Endothelial cell (in vitro differentiated cells): Measurements from ENCODE around the gene SLC52A3. TPM values are rescaled to one million over a fixed set of nuclear protein-coding genes. Genes with fewer than 3 reads are reported as not detected.
"Not testable (repeated sequence)": the region's sequence is repeated elsewhere in the genome, so short reads cannot be mapped to it uniquely, and the experiment has no call there.

Experiments
- DNase-seq: peaks from one replicate; pipeline ENCODE4 v3.0.0; 2021; ENCODE audit warnings: low spot score
- H3K27ac Mint-ChIP-seq: one replicate; pipeline ENCODE4 v1.8.0; 2021; ENCODE audit warnings: mixed read lengths, inconsistent platforms; ENCODE audit not compliant: unreplicated experiment
- H3K27me3 Mint-ChIP-seq: one replicate; pipeline ENCODE4 v1.8.0; 2021; ENCODE audit warnings: mild to moderate bottlenecking, moderate library complexity, mixed read lengths, inconsistent platforms; ENCODE audit not compliant: unreplicated experiment
- H3K36me3 Mint-ChIP-seq: one replicate; pipeline ENCODE4 v1.8.0; 2021; ENCODE audit warnings: mild to moderate bottlenecking, low read depth, mixed read lengths, inconsistent platforms; ENCODE audit not compliant: unreplicated experiment
- H3K4me1 Mint-ChIP-seq: one replicate; pipeline ENCODE4 v1.8.0; 2021; ENCODE audit warnings: mild to moderate bottlenecking, mixed read lengths, inconsistent platforms; ENCODE audit not compliant: unreplicated experiment
- H3K4me3 Mint-ChIP-seq: one replicate; pipeline ENCODE4 v1.8.0; 2021; ENCODE audit warnings: mild to moderate bottlenecking, mixed read lengths, inconsistent platforms; ENCODE audit not compliant: unreplicated experiment
- H3K9me3 Mint-ChIP-seq: one replicate; pipeline ENCODE4 v1.8.0; 2021; ENCODE audit warnings: mixed read lengths, inconsistent platforms; ENCODE audit not compliant: unreplicated experiment
- CTCF ChIP-seq: fragments of 200-600 bp; sonication (generic); IDR thresholded peaks from one replicate; pipeline ENCODE4 v1.5.0; 2021; ENCODE audit warnings: antibody characterized with exemption; ENCODE audit not compliant: unreplicated experiment
- total RNA-seq: library from RNA; stranded (reverse); fragmentation: NEBNext Ultra II Directional; extraction: Animal tissue kit (Norgen Biotek cat#: 25700); gene quantifications from one replicate; pipeline ENCODE4 v1.2.1, GENCODE V29; 2021; ENCODE audit not compliant: unreplicated experiment

The SLC52A3 gene
- total RNA-seq, 1 donor from 2014 or later, result 2.9 TPM

DNA sequence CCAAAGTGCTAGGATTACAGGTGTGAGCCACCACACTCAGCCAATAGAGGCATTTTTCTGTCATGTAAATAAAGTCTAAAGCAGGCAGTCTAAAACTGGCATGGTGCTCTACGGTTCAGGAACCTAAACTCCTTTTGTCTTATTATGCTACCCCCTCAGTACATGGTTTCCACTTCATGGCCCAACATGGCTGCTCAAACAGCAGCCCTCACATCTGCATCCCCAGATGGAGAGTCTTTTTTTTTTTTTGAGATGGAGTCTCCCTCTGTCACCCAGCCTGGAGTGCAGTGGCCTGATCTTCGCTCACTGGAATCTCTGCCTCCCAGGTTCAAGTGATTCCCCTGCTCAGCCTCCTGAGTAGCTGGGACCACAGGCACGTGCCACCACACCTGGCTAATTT is 38.3 kb downstream of the SLC52A3 start:
- Mint-ChIP-seq H3K36me3 (no peaks in the 10 kb centered on the region), H3K27ac (no peak overlapping the region), H3K27me3 (peaks cover 2% of the 10 kb centered on the region), H3K4me3 (no peak overlapping the region), H3K4me1 (no peaks in the 10 kb centered on the region), H3K9me3 (no peaks in the 10 kb centered on the region)
- DNase-seq, result no peak
- TF ChIP-seq CTCF, result no peak

GRCh38 chr20:728256-728944 is 39.9 kb downstream of the SLC52A3 start:
- Mint-ChIP-seq H3K4me1 (no peaks in the 10 kb centered on the region), H3K4me3 (peak overlapping the region; percentile 6), H3K27me3 (peaks cover 2% of the 10 kb centered on the region), H3K36me3 (no peaks in the 10 kb centered on the region), H3K9me3 (no peaks in the 10 kb centered on the region), H3K27ac (no peak overlapping the region)
- TF ChIP-seq CTCF, result peak; percentile 46
- DNase-seq, result peak; percentile 86

GRCh38 chr20:726160-726559 is 42.1 kb downstream of the SLC52A3 start:
- H3K27me3 Mint-ChIP-seq, result peaks cover 7% of the 10 kb centered on the region
- H3K9me3 Mint-ChIP-seq, result no peaks in the 10 kb centered on the region
- no peak for DNase-seq
- no peak overlapping the region for H3K4me3 Mint-ChIP-seq
- TF ChIP-seq CTCF, result no peak
- H3K4me1 Mint-ChIP-seq, result no peaks in the 10 kb centered on the region
- no peaks in the 10 kb centered on the region for H3K36me3 Mint-ChIP-seq
- H3K27ac Mint-ChIP-seq, result no peak overlapping the region

DNA sequence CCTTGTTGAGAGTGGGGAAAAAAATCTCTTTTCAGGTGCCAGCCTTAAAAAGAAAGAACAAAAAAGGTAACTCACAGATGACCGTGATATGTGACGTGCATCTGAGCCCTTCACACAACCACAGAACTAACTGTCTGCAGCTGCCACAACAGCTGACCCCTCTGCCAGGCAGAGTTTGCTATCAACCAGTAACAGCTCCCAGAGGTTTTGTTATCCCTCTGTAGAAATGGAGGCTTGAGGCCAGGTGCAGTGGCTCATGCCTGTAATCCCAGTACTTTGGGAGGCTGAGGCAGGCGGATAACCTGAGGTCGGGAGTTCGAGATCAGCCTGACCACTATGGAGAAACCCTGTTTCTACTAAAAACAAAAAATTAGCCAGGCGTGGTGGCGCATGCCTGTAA is 42.8 kb downstream of the SLC52A3 start:
- H3K27me3 Mint-ChIP-seq, result peaks cover 7% of the 10 kb centered on the region
- H3K4me1 Mint-ChIP-seq, result no peaks in the 10 kb centered on the region
- no peak for TF ChIP-seq CTCF
- H3K4me3 Mint-ChIP-seq, result no peak overlapping the region
- DNase-seq, result no peak
- H3K27ac Mint-ChIP-seq, result no peak overlapping the region
- H3K36me3 Mint-ChIP-seq, result no peaks in the 10 kb centered on the region
- no peaks in the 10 kb centered on the region for H3K9me3 Mint-ChIP-seq

GRCh38 chr20:724797-725196 is 43.5 kb downstream of the SLC52A3 start:
- H3K27ac Mint-ChIP-seq, H3K9me3 Mint-ChIP-seq, H3K27me3 Mint-ChIP-seq, H3K4me1 Mint-ChIP-seq, DNase-seq, H3K4me3 Mint-ChIP-seq, H3K36me3 Mint-ChIP-seq: not testable (repeated sequence)
